Measurements from ENCODE around the gene C22orf31. TPM values are rescaled to one million over a fixed set of nuclear protein-coding genes. Genes with fewer than 3 reads are reported as not detected.

Gene C22orf31
- total RNA-seq, 2 donors from 2014 or later = not detected

DNA sequence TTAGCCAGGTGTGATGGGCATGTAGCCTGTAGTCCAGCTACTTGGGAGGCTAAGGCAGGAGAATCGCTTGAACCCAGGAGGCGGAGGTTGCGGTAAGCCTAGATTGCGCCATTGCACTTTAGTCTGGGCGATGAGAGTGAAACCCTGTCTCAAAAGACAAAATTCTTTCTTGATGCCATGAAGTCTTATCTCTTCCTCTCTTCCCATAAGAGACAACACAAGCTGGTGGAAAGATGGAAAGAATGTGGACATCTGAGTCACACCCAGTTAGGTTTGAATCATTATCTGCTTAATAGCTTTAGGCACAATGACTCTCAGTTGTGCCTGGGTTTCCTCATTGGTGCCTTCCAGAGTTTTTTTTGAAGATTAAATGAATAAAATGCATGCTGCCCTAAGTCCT is 46.5 kb upstream of the C22orf31 start:
- Histone ChIP-seq H3K4me1 (ENCODE audit: control insufficient read depth, insufficient read depth, low read length) (no peaks in the 10 kb centered on the region), H3K27ac (ENCODE audit: low read depth, low read length) (no peak overlapping the region), H3K4me3 (ENCODE audit: low read length) (no peak overlapping the region), H3K9me3 (ENCODE audit: control insufficient read depth, low read length) (no peaks in the 10 kb centered on the region), H3K27me3 (ENCODE audit: control insufficient read depth, insufficient read depth, low read length, poor library complexity, severe bottlenecking) (no peaks in the 10 kb centered on the region), H3K9ac (ENCODE audit: extremely low read depth, low read length, poor library complexity, severe bottlenecking) (no peak overlapping the region), H3K36me3 (ENCODE audit: control insufficient read depth, insufficient read depth, low read length) (no peaks in the 10 kb centered on the region)
- TF ChIP-seq, protein P1, sequence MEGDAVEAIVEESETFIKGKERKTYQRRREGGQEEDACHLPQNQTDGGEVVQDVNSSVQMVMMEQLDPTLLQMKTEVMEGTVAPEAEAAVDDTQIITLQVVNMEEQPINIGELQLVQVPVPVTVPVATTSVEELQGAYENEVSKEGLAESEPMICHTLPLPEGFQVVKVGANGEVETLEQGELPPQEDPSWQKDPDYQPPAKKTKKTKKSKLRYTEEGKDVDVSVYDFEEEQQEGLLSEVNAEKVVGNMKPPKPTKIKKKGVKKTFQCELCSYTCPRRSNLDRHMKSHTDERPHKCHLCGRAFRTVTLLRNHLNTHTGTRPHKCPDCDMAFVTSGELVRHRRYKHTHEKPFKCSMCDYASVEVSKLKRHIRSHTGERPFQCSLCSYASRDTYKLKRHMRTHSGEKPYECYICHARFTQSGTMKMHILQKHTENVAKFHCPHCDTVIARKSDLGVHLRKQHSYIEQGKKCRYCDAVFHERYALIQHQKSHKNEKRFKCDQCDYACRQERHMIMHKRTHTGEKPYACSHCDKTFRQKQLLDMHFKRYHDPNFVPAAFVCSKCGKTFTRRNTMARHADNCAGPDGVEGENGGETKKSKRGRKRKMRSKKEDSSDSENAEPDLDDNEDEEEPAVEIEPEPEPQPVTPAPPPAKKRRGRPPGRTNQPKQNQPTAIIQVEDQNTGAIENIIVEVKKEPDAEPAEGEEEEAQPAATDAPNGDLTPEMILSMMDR (conservative IDR thresholded peaks at IDR 0.05) = no peak
- no peaks in the 10 kb centered on the region for H3K27me3 Mint-ChIP-seq (ENCODE audit: insufficient read depth)
- no peak overlapping the region for H3K27ac Mint-ChIP-seq
- H3K4me1 Mint-ChIP-seq = peaks cover 17% of the 10 kb centered on the region
- no peak overlapping the region for H3K4me3 Mint-ChIP-seq
- H3K9me3 Mint-ChIP-seq = no peaks in the 10 kb centered on the region
- no peaks in the 10 kb centered on the region for H3K36me3 Mint-ChIP-seq (ENCODE audit: low read depth)
- WGBS, 2 experiments (ENCODE audit: insufficient coverage in 1 of 2, insufficient read length in 1 of 2) = 98 to 99% methylated on average over 5 of the region's 5 CpGs
- no peak for DNase-seq

DNA sequence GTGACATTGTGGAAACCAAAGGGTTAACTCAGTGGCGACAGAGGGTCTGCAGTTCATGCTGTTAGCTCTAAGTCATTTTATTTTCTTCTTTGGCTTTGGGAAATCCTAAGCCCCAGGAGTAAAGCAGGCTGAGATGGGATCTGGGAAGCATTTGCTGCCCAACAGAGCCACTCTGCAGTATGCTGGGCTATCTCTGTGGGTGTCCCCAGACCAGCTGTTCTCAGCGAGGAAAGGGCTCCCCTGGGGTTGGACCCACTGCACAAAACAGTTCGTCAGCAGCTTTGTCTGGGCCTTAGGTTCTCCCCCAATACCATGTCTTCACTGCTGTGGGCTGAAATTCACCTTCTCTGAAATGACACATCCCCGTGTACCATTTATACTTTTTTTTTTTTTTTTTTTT is 45.2 kb upstream of the C22orf31 start:
- Histone ChIP-seq H3K4me1 (ENCODE audit: control insufficient read depth, insufficient read depth, low read length) (no peaks in the 10 kb centered on the region), H3K4me3 (ENCODE audit: low read length) (no peak overlapping the region), H3K27me3 (ENCODE audit: control insufficient read depth, insufficient read depth, low read length, poor library complexity, severe bottlenecking) (no peaks in the 10 kb centered on the region), H3K9me3 (ENCODE audit: control insufficient read depth, low read length) (no peaks in the 10 kb centered on the region), H3K36me3 (ENCODE audit: control insufficient read depth, insufficient read depth, low read length) (no peaks in the 10 kb centered on the region), H3K9ac (ENCODE audit: extremely low read depth, low read length, poor library complexity, severe bottlenecking) (no peak overlapping the region), H3K27ac (ENCODE audit: low read depth, low read length) (no peak overlapping the region)
- Mint-ChIP-seq H3K4me3 (no peak overlapping the region), H3K4me1 (peaks cover 19% of the 10 kb centered on the region), H3K36me3 (ENCODE audit: low read depth) (no peaks in the 10 kb centered on the region), H3K27ac (no peak overlapping the region), H3K27me3 (ENCODE audit: insufficient read depth) (no peaks in the 10 kb centered on the region), H3K9me3 (no peaks in the 10 kb centered on the region)
- 52 to 56% methylated on average over 2 to 4 of the region's 4 CpGs for WGBS, 2 experiments (ENCODE audit: insufficient coverage in 1 of 2, insufficient read length in 1 of 2)
- TF ChIP-seq, protein P1 (conservative IDR thresholded peaks at IDR 0.05) = no peak
- no peak for DNase-seq

DNA sequence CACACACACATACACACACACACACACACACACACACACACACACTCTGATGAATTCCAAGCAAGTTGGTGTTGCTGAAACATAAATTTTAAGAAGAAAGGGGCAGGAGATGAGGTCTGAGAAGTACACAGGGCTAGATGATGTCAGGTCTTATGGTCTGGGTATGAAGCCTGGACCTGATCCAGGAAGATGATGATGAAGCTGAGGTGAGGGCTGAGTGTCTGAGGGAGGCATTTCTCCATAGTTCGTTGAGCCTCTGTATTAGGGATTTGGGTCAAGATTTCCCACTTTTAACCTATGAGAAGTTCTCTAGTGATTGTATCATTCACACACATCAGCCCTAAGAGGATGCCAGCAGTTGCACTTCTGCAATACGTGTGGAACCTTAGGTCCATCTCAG is 43.8 kb upstream of the C22orf31 start:
- TF ChIP-seq, protein P1 (conservative IDR thresholded peaks at IDR 0.05) = no peak
- Mint-ChIP-seq H3K36me3 (ENCODE audit: low read depth) (no peaks in the 10 kb centered on the region), H3K4me3 (no peak overlapping the region), H3K4me1 (peaks cover 19% of the 10 kb centered on the region), H3K9me3 (no peaks in the 10 kb centered on the region), H3K27me3 (ENCODE audit: insufficient read depth) (no peaks in the 10 kb centered on the region), H3K27ac (no peak overlapping the region)
- H3K9ac ChIP-seq (ENCODE audit: extremely low read depth, low read length, poor library complexity, severe bottlenecking) = no peak overlapping the region
- WGBS, 2 experiments (ENCODE audit: insufficient coverage in 1 of 2, insufficient read length in 1 of 2) = 57 to 94% methylated on average over 1 to 2 of the region's 2 CpGs
- no peak overlapping the region for H3K27ac ChIP-seq (ENCODE audit: low read depth, low read length)
- H3K4me1 ChIP-seq (ENCODE audit: control insufficient read depth, insufficient read depth, low read length) = no peaks in the 10 kb centered on the region
- H3K9me3 ChIP-seq (ENCODE audit: control insufficient read depth, low read length) = no peaks in the 10 kb centered on the region
- no peak overlapping the region for H3K4me3 ChIP-seq (ENCODE audit: low read length)
- DNase-seq = no peak
- H3K36me3 ChIP-seq (ENCODE audit: control insufficient read depth, insufficient read depth, low read length) = no peaks in the 10 kb centered on the region
- H3K27me3 ChIP-seq (ENCODE audit: control insufficient read depth, insufficient read depth, low read length, poor library complexity, severe bottlenecking) = no peaks in the 10 kb centered on the region
